DOHH2 (cell line): ENCODE data around the gene RIPOR3.

Experiments
- H3F3A ChIP-seq: fragments of 200-600 bp; sonication (generic), shearing (Covaris generic); 2 replicates; pipeline ENCODE4 v1.6.0; 2016; ENCODE audit warnings: antibody characterized with exemption, mild to moderate bottlenecking; ENCODE audit not compliant: control insufficient read depth, insufficient read depth
- H3K27ac ChIP-seq: fragments of 200-600 bp; sonication (generic); 2 replicates; pipeline ENCODE4 v1.5.1; 2014; ENCODE audit warnings: low read depth, mild to moderate bottlenecking, low read length, moderate library complexity
- H3K27me3 ChIP-seq: fragments of 200-600 bp; sonication (generic); 2 replicates; pipeline ENCODE4 v1.6.1; 2014; ENCODE audit warnings: mild to moderate bottlenecking, low read length, mixed read lengths; ENCODE audit not compliant: control insufficient read depth
- H3K36me3 ChIP-seq: fragments of 200-600 bp; sonication (generic); 2 replicates; pipeline ENCODE4 v1.6.1; 2014; ENCODE audit warnings: mild to moderate bottlenecking, low read length, moderate library complexity, mixed read lengths; ENCODE audit not compliant: control insufficient read depth
- H3K4me1 ChIP-seq: fragments of 200-600 bp; sonication (generic); 2 replicates; pipeline ENCODE4 v1.6.1; 2014; ENCODE audit warnings: mild to moderate bottlenecking, low read length, mixed read lengths; ENCODE audit not compliant: control insufficient read depth
- H3K4me2 ChIP-seq: fragments of 200-600 bp; sonication (generic); 2 replicates; pipeline ENCODE4 v1.6.0; 2014; ENCODE audit warnings: mild to moderate bottlenecking, low read length, moderate library complexity
- H3K4me3 ChIP-seq: fragments of 200-600 bp; sonication (generic); 2 replicates; pipeline ENCODE4 v1.5.1; 2014; ENCODE audit warnings: mild to moderate bottlenecking, low read length, mixed read lengths
- H3K79me2 ChIP-seq: fragments of 200-600 bp; sonication (generic); 2 replicates; pipeline ENCODE4 v1.6.1; 2014; ENCODE audit warnings: mild to moderate bottlenecking, low read length, mixed read lengths; ENCODE audit not compliant: control insufficient read depth
- H3K9me2 ChIP-seq: fragments of 200-600 bp; sonication (generic); replicated peaks from 2 replicates; pipeline ENCODE4 v1.6.1; 2014; ENCODE audit warnings: mild to moderate bottlenecking, low read length, mixed read lengths; ENCODE audit not compliant: control insufficient read depth
- H3K9me3 ChIP-seq: fragments of 200-600 bp; sonication (generic); 2 replicates; pipeline ENCODE4 v1.6.1; 2014; ENCODE audit warnings: antibody characterized with exemption, low read length, mixed read lengths; ENCODE audit not compliant: control insufficient read depth, insufficient read depth
- H4K20me1 ChIP-seq: fragments of 200-600 bp; sonication (generic); 2 replicates; pipeline ENCODE4 v1.6.0; 2014; ENCODE audit warnings: low read depth, mild to moderate bottlenecking, antibody characterized with exemption, low read length, moderate library complexity; ENCODE audit not compliant: control insufficient read depth, insufficient read depth
- EZH2phosphoT487 ChIP-seq: fragments of 200-600 bp; sonication (generic); IDR thresholded peaks from 2 replicates; pipeline ENCODE4 v1.6.1; 2017; ENCODE audit warnings: borderline replicate concordance, mild to moderate bottlenecking, antibody characterized with exemption, low read length, moderate library complexity, mixed read lengths
- TF ChIP-seq, protein P1 (sequence below): fragments of 200-600 bp; sonication (generic); IDR thresholded peaks from one replicate; pipeline ENCODE4 v1.5.1; 2014; ENCODE audit warnings: antibody characterized with exemption, mild to moderate bottlenecking, low read depth, low read length; ENCODE audit not compliant: poor library complexity, severe bottlenecking

Gene RIPOR3

DNA sequence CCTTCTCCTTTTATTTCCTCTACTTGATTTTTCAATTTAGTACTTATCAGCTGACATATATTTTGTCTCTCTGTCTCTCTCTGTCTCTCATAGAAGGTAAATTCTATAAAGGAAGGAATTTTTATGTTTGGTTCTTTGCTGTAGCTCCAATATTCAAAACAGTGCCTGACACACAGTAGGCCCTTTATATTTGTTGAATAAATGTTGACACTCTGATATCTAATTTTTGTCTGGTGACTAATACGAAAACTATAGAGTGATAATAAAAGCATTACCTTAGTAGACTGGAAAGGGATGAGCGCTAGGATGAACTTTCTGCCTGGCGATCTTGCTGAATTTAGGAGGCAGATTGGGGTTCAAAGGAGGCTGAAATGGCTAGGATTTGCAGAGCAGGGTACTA lies 138.4 kb downstream of the RIPOR3 start:
- H3K36me3 ChIP-seq: no peaks in the 10 kb centered on the region; the same call in 1 of the 2 replicates
- H3K79me2 ChIP-seq: peaks cover 11% of the 10 kb centered on the region
- no peak overlapping the region for H3K4me2 ChIP-seq
- TF ChIP-seq EZH2phosphoT487: no peak
- TF ChIP-seq, protein P1, sequence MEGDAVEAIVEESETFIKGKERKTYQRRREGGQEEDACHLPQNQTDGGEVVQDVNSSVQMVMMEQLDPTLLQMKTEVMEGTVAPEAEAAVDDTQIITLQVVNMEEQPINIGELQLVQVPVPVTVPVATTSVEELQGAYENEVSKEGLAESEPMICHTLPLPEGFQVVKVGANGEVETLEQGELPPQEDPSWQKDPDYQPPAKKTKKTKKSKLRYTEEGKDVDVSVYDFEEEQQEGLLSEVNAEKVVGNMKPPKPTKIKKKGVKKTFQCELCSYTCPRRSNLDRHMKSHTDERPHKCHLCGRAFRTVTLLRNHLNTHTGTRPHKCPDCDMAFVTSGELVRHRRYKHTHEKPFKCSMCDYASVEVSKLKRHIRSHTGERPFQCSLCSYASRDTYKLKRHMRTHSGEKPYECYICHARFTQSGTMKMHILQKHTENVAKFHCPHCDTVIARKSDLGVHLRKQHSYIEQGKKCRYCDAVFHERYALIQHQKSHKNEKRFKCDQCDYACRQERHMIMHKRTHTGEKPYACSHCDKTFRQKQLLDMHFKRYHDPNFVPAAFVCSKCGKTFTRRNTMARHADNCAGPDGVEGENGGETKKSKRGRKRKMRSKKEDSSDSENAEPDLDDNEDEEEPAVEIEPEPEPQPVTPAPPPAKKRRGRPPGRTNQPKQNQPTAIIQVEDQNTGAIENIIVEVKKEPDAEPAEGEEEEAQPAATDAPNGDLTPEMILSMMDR: no peak
- no peaks in the 10 kb centered on the region for H3F3A ChIP-seq
- no peaks in the 10 kb centered on the region for H3K9me2 ChIP-seq
- no peaks in the 10 kb centered on the region for H4K20me1 ChIP-seq
- H3K9me3 ChIP-seq: no peaks in the 10 kb centered on the region
- no peak overlapping the region for H3K4me3 ChIP-seq
- H3K4me1 ChIP-seq: peaks cover 14% of the 10 kb centered on the region
- H3K27me3 ChIP-seq: no peaks in the 10 kb centered on the region
- no peak overlapping the region for H3K27ac ChIP-seq

DNA sequence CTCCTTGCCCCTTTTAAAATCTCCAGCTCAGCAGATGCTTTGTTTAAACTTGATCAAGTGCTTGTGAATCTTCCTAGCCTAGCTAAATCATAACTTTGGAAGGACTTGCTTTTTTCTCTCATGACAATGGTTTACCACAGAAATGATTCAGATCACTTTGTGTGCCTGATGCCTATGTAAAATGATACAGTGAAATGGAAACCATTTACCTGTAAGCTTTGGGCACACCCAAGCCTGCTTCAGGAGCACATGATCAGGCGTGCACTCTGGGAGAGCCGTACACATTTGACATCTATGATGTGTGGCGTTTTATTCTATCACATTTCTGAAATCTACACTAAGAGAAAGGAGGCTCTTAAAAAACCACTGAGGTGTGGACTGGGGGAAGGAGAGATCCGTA lies 140.1 kb downstream of the RIPOR3 start:
- H4K20me1 ChIP-seq: no peaks in the 10 kb centered on the region
- TF ChIP-seq, protein P1: no peak
- no peak for TF ChIP-seq EZH2phosphoT487
- no peaks in the 10 kb centered on the region; the same call in 1 of the 2 replicates for H3K36me3 ChIP-seq
- no peak overlapping the region for H3K4me2 ChIP-seq
- H3K27me3 ChIP-seq: no peaks in the 10 kb centered on the region
- H3F3A ChIP-seq: 0 out of 2 replicates have a peak, but pooled peaks cover 2% of the 10 kb centered on the region
- H3K79me2 ChIP-seq: peaks cover 20% of the 10 kb centered on the region
- no peaks in the 10 kb centered on the region for H3K9me2 ChIP-seq
- peaks cover 23% of the 10 kb centered on the region for H3K4me1 ChIP-seq
- no peak overlapping the region for H3K4me3 ChIP-seq
- H3K27ac ChIP-seq: no peak overlapping the region
- H3K9me3 ChIP-seq: no peaks in the 10 kb centered on the region

DNA sequence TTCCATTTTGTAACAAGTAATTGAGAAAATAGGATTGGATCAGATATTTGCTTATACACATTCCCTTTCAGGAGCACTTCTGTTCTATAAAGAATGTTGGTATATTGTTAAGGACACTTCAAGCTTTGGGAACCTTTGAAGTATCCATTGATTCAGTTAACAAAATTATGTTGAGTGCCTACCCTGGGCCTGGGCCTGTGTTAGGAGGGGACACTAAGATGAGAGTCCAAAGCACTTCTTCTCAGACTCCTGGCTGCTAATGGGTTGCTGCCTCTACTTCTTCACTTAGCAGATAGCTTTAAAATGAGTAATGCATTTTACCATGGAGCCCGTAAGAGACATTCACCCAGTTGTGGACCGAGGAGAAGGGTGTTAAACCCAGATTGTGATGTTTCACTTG lies 140.8 kb downstream of the RIPOR3 start:
- Histone ChIP-seq H3K79me2 (peaks cover 27% of the 10 kb centered on the region), H3K4me3 (no peak overlapping the region), H3K4me2 (no peak overlapping the region), H3K4me1 (peaks cover 31% of the 10 kb centered on the region), H3K27ac (no peak overlapping the region), H3K27me3 (no peaks in the 10 kb centered on the region), H4K20me1 (no peaks in the 10 kb centered on the region), H3K36me3 (no peaks in the 10 kb centered on the region; the same call in 1 of the 2 replicates), H3K9me3 (no peaks in the 10 kb centered on the region), H3F3A (0 out of 2 replicates have a peak, but pooled peaks cover 2% of the 10 kb centered on the region), H3K9me2 (no peaks in the 10 kb centered on the region)
- TF ChIP-seq, protein P1: no peak
- TF ChIP-seq EZH2phosphoT487: no peak
